T follicular helper cell (primary cell): ENCODE measurements around the gene SERPINI1.

Source experiments
- DNase-seq: peaks from one replicate; pipeline ENCODE4 v3.0.0-alpha.2; 2020; ENCODE audit warnings: low read depth

SERPINI1 gene

DNA sequence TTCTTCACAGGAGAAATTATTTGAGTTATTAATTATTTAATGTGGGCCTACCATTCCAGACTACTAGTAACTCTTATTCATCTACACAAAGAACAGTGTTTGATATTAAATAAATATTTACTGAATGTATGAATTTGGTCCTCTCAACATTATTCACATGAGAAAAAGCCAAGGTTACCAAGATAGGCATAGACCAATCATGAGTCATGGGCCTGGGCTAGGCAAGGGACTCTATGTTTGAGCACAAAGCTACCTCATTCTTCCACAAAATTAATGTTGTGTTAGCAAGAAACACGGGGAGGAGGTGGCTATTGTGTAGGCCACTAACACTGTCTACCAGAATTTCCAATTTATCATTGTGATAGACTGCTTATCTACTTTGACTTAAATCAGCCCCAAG, 115.7 kb downstream of the SERPINI1 start:
- no peak for DNase-seq

DNA sequence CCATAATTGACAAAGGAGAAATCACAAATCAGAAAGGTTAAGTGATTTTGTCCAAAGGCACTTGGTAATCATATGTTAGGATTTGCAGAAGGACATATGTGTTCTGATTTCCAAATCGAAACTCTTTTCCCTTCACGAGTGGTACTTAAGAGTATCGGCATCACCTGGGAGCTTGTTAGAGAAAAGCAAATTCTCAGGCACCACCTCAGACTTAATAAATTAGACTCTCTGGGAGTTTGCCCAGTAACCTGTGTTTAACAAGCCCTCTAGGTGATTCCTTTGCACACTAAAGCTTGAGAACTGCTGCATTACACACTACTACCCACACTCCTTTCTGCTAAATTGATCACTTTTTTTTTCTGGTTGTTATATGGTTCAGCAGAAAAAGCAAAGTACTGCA, 116.2 kb downstream of the SERPINI1 start:
- no peak for DNase-seq

DNA sequence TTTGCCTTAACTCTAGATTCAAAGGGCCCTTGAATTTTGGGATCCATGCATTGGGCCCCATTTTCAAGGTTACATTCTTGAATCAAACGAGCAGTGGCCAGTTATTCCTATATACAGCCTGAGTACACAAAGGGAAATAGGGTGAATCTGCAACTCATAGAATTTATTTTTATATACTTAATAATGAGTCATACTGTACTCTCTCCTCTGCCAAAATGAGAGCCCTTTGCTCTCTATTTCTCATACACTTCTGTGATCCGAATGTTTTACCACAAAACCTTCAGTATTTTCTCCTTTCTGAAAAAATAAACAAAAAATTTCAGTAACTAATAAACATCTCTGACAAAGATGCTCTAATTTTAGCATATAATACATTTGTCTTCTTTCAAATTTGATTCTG, 116.7 kb downstream of the SERPINI1 start:
- no peak for DNase-seq

DNA sequence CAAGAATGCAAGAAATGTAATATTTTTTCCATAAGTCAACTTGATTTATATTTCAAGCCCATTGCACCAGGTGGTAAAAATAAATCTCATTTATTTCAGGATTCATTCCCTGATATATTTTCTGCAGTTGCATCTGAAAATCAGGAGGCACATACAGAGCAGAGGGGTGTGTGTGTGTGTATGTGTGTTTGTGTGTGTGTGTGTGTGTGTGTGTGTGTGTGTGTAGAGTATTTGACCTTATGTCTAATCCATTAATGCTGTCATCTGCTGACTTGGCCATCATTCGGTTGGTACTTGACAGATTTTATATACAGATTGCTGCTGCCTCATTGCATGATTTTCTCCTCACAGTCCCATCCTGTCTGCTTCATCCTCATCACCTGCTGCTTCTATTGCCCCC, 118.5 kb downstream of the SERPINI1 start:
- no peak for DNase-seq

DNA sequence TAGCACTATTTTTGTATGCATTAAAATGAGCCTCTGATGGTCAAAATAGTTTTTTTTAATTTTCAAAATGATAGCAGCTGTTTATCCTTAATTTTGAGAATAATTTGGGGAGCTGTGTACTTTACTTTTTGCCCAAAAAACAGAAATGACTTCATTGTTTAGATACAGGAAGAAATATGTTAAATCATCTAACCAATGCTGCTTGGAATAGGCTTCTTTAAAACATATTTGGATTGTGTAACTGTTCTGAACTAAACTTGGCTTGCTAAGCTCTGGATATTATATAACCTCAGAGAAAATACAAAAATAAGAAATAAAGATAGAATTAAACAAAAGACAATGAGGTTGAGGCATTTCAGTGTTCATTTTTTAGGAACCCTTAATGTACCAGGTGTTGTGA, 119.3 kb downstream of the SERPINI1 start:
- no peak for DNase-seq

DNA sequence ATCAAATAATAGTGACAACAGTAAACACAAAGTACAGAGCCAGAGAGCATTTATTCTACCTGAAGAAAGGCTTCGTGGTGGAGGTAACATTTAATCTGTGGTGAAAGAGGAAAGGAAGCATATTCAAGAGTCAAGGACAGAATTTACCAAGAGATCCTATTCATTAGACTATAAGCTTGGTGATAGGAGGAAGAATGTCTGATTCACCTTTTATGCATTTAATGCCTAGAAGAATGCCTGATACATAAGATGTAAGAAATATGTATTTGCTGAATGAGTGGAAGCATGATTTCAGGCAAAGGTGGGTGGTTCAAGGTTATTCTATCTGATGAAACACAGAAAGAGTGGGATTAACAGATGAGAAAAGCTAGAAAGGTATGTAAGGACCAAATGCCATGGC, 119.8 kb downstream of the SERPINI1 start:
- no peak for DNase-seq

DNA sequence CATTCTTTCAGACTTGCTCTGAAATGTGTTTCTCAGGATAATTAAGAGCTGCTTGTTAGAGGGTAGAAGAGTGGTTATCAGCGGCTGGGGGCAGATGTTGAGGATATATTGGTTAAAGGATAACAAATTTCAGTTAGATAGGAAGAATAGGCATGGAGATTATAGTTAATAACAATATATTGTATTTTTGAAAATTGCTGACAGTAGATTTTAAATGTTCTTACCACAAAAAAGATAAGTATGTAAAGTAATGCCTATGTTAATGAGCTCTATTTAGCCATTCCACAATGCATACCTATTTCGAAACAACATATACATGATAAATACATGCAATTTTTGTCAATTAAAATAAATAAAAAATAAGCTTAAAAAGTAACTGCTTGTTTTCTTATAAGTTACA, 123.3 kb downstream of the SERPINI1 start:
- no peak for DNase-seq

DNA sequence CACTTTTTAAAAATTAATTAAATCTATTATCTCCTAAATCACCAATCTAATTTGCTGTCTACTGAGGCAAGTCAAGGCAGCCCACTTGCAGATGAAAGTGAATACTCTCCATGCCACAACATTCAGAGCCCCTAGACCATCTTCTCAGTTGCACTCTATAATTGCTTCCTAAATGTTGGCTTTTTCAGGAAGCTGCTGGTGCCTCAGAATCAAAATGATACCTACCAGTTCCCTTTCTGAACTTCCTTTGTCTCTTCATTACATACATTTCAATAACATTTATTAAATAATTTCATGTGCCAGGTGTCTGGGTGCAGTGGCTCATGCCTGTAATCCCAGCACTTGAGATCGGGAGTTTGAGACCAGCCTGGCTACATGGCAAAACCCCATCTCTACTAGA, 124.1 kb downstream of the SERPINI1 start:
- DNase-seq = no peak

DNA sequence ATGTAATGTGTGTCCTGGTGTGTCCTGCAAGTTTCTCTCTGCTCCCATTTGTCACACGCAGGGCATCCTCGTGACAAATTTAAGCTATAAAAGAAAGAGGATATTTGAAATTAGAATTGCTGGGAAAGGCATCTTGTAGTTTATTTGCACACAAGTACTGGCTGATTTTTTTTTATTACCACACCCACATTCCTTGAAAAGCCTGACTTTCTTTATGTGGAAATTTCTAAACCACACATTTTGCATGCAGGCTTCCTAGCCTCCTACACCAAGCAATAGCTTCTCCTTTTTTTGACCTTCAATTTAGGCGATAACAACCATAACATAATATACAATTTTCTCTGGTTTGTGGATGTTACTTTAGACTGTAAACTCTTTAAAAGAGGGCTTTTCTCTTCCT, 126.1 kb downstream of the SERPINI1 start:
- no peak for DNase-seq

DNA sequence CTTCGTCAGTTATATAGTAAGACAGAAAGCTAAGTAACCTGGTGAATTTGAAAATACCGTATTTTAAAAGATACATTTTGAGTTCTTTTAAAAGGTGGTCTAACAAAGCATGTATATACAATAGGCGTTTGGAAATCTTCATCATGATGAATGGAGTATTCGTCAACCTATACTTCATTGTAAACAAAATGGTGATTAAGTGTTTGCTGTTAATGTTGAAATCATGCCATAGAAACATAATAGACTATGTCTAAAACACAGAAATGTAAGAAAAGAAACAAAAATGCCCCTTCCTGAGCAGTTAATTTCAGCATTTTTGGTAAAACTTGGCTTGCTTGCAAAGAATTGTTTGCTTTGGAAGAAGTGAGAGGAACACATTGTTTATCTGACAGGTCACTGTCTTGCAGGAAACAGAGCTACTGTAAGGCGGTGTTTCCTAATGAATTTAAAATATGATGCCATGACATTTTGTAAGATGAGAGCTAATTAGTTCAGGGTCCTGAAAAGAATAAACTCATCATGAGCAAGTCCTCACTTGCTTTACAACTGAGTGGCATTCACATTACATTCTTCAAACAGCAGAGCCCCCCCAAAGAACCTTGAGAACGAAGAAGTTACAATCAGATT, 126.7 kb downstream of the SERPINI1 start:
- DNase-seq = no peak

DNA sequence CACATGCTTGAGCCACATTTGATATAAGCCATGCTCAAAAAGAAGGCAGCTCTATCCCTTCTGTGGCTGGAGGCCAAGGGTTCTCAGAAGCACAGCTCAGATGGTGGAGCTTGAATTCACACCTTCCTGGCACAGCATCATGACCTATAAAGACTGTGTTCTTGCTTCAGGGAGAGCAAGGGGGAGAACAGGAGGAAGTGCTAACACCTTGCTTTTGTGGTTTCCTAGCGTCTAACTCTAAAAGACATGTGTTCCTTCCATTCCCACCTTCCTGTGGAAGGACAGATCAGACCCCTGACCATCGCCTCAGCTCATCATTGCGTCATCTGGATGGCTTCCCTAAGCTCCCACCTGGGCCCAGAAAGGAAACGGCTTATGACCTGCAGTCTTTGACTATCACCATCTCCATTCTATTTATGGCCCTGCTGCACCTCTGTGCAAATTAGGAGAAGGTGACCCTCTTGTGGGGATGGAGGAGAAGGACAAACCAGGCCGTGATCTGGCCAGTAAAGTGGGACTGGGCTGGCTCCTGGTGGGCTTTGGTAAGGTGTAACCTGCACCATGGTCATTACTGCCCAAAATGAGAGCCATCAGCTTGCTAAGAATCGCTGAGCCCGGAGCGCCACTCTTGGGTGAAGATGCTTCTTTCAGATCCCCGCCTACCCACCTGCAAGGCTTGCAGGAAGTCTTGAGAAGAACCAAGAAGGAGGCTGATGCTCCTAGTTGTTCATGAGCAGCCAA, 128.5 kb downstream of the SERPINI1 start:
- no peak for DNase-seq

DNA sequence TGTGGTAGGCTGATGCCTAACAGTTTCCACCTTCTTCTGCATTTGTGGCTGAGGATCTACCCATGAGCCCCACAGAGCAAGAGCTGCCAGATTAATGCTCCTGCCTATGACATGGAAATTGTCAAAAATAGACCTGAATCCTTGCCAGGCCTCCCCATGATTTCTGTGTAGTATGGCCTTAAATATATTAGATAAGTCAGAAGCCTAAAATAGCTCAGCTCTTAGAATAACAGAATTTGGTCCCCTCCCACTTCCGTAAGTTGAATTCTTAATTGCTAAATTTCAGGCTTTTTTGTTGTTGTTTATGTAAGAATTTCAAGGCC, 129.0 kb downstream of the SERPINI1 start:
- no peak for DNase-seq

DNA sequence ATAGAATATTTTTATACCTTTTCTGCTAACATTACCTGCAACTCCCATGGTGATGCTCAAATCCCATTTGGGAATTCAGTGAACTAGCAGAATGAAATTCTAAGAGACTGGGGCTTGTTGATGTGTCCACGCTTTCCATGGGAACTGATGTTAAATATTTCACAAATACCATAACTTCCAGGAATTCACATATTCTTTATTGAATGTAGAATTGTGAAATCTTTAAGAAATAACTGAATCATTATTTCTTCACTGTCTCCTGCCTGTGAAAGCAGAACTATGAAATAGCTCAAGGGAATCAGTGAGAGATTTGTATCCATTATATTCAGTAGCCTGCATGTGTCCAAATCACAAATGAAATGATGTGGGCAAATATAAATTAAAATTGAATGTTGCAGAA, 130.8 kb downstream of the SERPINI1 start:
- DNase-seq = no peak

DNA sequence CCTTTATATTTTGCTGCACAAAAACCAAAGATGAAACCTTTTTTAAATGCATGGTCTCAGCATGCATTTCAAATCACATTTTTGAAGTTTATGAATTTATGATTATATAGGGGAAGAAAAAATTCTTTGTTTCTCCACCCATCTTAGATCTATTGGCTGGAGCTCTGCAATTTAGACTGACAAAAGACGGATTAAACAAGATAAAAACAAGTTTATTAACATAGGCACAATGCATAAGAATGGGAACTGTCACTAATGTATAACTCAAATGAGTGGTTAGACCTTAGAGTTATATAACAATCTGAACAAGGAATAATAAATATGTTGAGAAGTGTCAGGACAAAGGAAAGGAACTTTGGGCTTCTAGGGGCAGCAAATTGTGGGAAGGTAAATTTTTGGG, 132.5 kb downstream of the SERPINI1 start:
- no peak for DNase-seq

DNA sequence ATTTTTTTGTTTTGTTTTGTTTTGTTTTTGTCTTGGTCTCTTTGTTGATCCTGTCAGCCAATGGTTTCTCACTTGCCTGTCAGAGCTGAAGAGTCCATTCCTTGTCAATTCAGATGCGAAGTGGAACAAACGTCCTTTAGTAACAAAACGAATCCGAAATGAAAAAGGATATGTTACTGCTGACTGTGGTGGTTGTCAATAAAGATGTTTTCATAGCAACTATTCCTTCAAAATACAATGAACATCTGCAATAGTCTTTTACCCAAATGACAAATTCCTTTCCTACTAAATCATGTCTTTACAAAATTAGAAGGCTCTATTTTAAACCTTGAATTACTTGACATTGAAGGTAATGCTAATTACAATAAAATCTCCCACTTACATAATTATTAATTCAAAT, 134.7 kb downstream of the SERPINI1 start:
- DNase-seq = no peak

DNA sequence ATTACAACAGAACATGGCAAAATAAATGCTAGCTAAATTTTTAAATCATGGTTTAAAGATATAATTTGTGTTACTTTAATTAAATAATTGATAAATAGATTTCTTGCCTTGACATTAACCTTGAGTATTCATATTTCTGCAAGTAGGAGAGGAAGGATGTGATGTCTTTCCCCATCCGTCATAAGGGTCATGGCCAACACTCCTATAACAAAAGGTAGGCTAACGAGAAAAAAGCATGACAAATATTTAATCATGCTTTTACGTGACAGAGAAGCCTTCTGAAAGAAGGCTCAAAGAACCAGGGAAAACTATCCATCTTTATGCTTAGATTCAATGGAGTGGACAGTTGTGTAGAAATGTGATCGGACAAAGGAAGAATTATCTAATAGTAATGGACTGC, 135.2 kb downstream of the SERPINI1 start:
- DNase-seq = no peak

DNA sequence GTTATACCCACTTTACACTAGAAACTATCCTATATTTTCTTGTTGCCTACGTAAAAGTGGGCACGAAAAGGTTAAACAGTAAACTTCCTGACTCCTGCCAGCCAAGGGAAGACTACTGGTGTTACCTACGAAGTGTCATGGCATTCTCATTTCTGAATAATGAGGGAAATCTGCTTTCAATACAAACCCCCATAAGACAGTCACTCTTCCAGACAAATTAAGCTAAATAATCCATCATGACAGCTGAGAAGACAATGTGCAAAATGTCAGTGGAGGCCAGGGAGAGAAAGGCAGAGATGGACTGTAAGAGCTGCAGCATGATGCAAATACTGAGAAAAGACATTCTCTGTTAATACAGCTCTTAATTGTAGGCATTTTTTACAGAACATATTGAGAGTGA, 136.5 kb downstream of the SERPINI1 start:
- no peak for DNase-seq

DNA sequence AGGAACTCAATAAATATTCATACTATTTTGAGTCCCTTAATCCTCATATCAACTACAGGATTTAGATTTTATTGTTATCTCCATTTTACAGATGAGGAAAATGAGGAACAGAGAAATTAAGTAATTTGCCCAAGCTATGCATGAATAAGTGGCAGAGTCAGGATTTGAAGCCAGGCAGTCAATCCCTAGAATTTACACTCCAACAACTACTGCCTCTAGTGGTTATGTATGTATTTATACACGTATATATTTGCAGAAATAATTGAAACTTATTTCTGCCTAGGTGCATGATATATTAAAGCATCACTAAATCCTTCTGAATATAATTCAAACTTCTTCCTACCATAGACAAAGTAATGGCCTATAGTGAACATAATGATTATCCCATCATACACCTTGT, 137.4 kb downstream of the SERPINI1 start:
- DNase-seq = no peak

DNA sequence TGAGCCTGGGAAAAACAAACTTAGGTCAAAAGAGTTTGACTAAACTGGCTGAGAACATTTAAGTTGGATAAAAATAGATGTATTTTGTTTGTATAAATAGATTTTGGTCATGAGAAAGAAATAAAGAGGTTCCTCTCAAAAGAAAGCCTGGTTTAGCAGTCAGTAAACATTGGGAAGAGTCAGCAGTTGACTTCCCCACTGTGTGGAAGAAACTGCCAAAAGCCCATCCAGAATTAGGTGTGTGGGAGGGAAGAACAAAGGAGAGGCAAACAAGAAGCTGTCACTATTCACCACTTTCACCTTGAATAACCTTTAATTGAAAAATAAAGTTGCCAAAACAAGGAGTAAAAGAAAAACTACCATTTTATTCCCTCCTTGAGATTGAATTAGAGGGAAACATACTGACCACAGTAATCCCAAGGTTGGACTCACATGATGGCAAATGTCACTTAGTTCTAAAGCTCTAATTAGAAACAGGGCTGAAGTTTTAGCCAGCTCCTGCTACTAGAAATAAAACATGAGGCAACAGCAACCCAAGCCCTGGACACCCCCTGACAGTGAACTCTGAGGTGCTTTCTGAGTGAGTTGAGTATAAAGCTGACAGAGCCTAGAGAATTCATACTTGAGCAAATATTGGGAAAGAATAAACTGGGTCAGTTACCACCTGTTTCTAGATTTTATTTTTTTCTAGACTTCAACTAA, 139.3 kb downstream of the SERPINI1 start:
- DNase-seq = no peak
